GM12878 (cell line): ENCODE measurements around the gene CTR9. TPM values are rescaled to one million over a fixed set of nuclear protein-coding genes. Genes with fewer than 3 reads are reported as not detected.

ENCODE experiments used
- ATAC-seq: fragments of 200-7000 bp; cut with Tn5 transposase; 3 replicates; pipeline ENCODE4 v1.9.1; 2020; ENCODE audit warnings: mild to moderate bottlenecking, moderate library complexity
- BruUV-seq: library from RNA; stranded (reverse); fragments of 400-500 nt; replicated peaks from 2 replicates; lab custom pipeline; 2021; lab: Mats Ljungman, UMichigan
- CTCF ChIA-PET: fragments of 300-600 bp; sonication (Branson Sonifier 250); formaldehyde crosslinking; extraction: SDS; loops from one replicate; lab custom pipeline; 2021; ENCODE audit warnings: inconsistent platforms; lab: Yijun Ruan, JAX
- POLR2A ChIA-PET: fragments of 350-600 bp; formaldehyde crosslinking; extraction: SDS; loops from one replicate; lab custom pipeline; 2021; ENCODE audit warnings: inconsistent platforms; lab: Charles Lee
- RAD21 ChIA-PET: fragments of 300-600 bp; sonication (Branson Sonifier 250); formaldehyde crosslinking; loops from one replicate; lab custom pipeline; 2023; ENCODE audit warnings: antibody characterized with exemption; ENCODE audit not compliant: unreplicated experiment; lab: Charles Lee
- SMC1A ChIA-PET: fragments of 300-600 bp; sonication (Branson Sonifier 250); formaldehyde crosslinking; loops from one replicate; lab custom pipeline; 2023; ENCODE audit not compliant: unreplicated experiment, uncharacterized antibody; lab: Charles Lee
- DNase-seq: peaks from one replicate; pipeline ENCODE4 v3.0.0-alpha.2; 2011; ENCODE audit warnings: low read depth, low spot score
- FAIRE-seq: peaks from 3 replicates; lab custom pipeline; 2011; peaks lifted over from hg19 to GRCh38; lab: Jason Lieb, UNC
- H2AFZ ChIP-seq: 2 replicates; pipeline ENCODE4 v1.6.0; 2011; ENCODE audit warnings: low read depth, low read length, control low read depth; ENCODE audit not compliant: control insufficient read depth
- H3K27ac ChIP-seq: 2 replicates; pipeline ENCODE4 v1.5.1; 2011; ENCODE audit warnings: control low read depth; ENCODE audit not compliant: control insufficient read depth, insufficient read depth
- H3K27me3 ChIP-seq, 2 experiments: replicated peaks in 1 of 2; 2 replicates each; pipeline versions ENCODE4 v1.6.0 to v1.6.1; 2011; ENCODE audit warnings: low read length in 1 of 2; ENCODE audit not compliant: control insufficient read depth in 2 of 2, insufficient read depth in 2 of 2
- H3K36me3 ChIP-seq, 2 experiments: 2 replicates each; pipeline ENCODE4 v1.5.1; 2011; ENCODE audit warnings: low read length in 1 of 2; ENCODE audit not compliant: control insufficient read depth in 2 of 2, insufficient read depth in 2 of 2
- H3K4me1 ChIP-seq: 2 replicates; pipeline ENCODE4 v1.6.1; 2011; ENCODE audit warnings: mild to moderate bottlenecking, low read length, moderate library complexity, mixed read lengths; ENCODE audit not compliant: control insufficient read depth, insufficient read depth
- H3K4me2 ChIP-seq: 2 replicates; pipeline ENCODE4 v1.6.0; 2011; ENCODE audit warnings: control low read depth; ENCODE audit not compliant: control insufficient read depth, insufficient read depth
- H3K4me3 ChIP-seq: fragments of 200-600 bp; sonication (generic); 2 replicates; pipeline ENCODE4 v1.5.1; 2016
- H3K79me2 ChIP-seq: 2 replicates; pipeline ENCODE4 v1.6.0; 2011; ENCODE audit warnings: low read length; ENCODE audit not compliant: control insufficient read depth, insufficient read depth
- H3K9ac ChIP-seq: 2 replicates; pipeline ENCODE4 v1.8.0; 2011; ENCODE audit warnings: low read length, control low read depth, mixed read lengths; ENCODE audit not compliant: control insufficient read depth, insufficient read depth
- H3K9me3 ChIP-seq: replicated peaks from 3 replicates; pipeline ENCODE4 v1.5.1; 2011; ENCODE audit warnings: mild to moderate bottlenecking, low read length; ENCODE audit not compliant: control insufficient read depth, insufficient read depth
- H4K20me1 ChIP-seq: 2 replicates; pipeline ENCODE4 v1.6.0; 2011; ENCODE audit not compliant: control insufficient read depth, insufficient read depth
- ASH2L ChIP-seq: fragments of 300-600, 200-600 bp; sonication (generic); IDR thresholded peaks from 2 replicates; pipeline ENCODE4 v1.6.1; 2017; ENCODE audit warnings: low read depth, mild to moderate bottlenecking, borderline replicate concordance
- CHD1 ChIP-seq: IDR thresholded peaks from 2 replicates; pipeline ENCODE4 v1.6.1; 2012; ENCODE audit warnings: low read depth, low read length, improper control_type of control experiment
- CREB1 ChIP-seq: IDR thresholded peaks from 2 replicates; pipeline ENCODE4 v1.6.1; 2012; ENCODE audit warnings: low read depth, mild to moderate bottlenecking, inconsistent platforms
- CREM ChIP-seq: IDR thresholded peaks from 2 replicates; pipeline ENCODE4 v1.6.1; 2014; ENCODE audit warnings: antibody characterized with exemption, low read depth
- GABPA ChIP-seq: IDR thresholded peaks from 2 replicates; pipeline ENCODE4 v1.6.1; 2014; ENCODE audit warnings: antibody characterized with exemption, low read depth, mild to moderate bottlenecking, inconsistent platforms
- LARP7 ChIP-seq: fragments of 450-650 bp; IDR thresholded peaks from 2 replicates; pipeline ENCODE4 v1.6.1; 2017; ENCODE audit warnings: mild to moderate bottlenecking
- MYB ChIP-seq: fragments of 150-350 bp; IDR thresholded peaks from 2 replicates; pipeline ENCODE4 v1.6.1; 2014; ENCODE audit warnings: mild to moderate bottlenecking, low read depth, low read length, borderline replicate concordance
- SP1 ChIP-seq: IDR thresholded peaks from one replicate; pipeline ENCODE4 v1.6.1; 2011; ENCODE audit warnings: low read depth, low read length
- SREBF1 ChIP-seq: IDR thresholded peaks from 2 replicates; pipeline ENCODE4 v1.6.1; 2012; ENCODE audit warnings: mild to moderate bottlenecking, low read length
- ZZZ3 ChIP-seq: IDR thresholded peaks from 2 replicates; pipeline ENCODE4 v1.6.1; 2011; ENCODE audit warnings: low read depth; ENCODE audit not compliant: control insufficient read depth, insufficient read length
- WGBS: methylation state at CpG from one replicate; pipeline ENCODE4 v1.1.6; 2016; ENCODE audit warnings: low lambda C conversion rate; ENCODE audit not compliant: insufficient replicate concordance, insufficient coverage; ENCODE audit errors: missing lambda C conversion rate; 5-methylcytosine and 5-hydroxymethylcytosine counted together
- in situ Hi-C: fragments of 300-500 bp; cut with MboI; formaldehyde crosslinking; loops from 9 replicates; pipeline ENCODE4 v1.14.3; 2018; ENCODE audit warnings: mixed read lengths
- intact Hi-C: fragments of 100-400 bp; cut with micrococcal nuclease; formaldehyde crosslinking; loops from one replicate; pipeline ENCODE4 v1.14.2; 2022; ENCODE audit not compliant: unreplicated experiment
- polyA plus RNA-seq, 11 experiments: library from polyadenylated mRNA; depleted of rRNA in 4 of 11; unstranded in 6 of 11; stranded (reverse) in 5 of 11; fragments of >200 nt; fragmentation: Nextera tagmentation in 4 of 11; fragmentation: Illumina TruSeq in 1 of 11; extraction: Ambion mirVana in 4 of 11; extraction: Trizol in 1 of 11; gene quantifications; 1 replicate in 1 of 11; 2 replicates in 10 of 11; pipeline versions ENCODE4 v1.2.1 to v1.2.3, GENCODE V29; 2011 to 2016; ENCODE audit warnings: inconsistent platforms in 2 of 11, missing spikeins in 2 of 11, low read depth in 1 of 11
- total RNA-seq, 4 experiments: library from RNA; depleted of rRNA in 3 of 4; stranded (reverse); fragments of >200 nt in 3 of 4; fragmentation: Illumina TruSeq in 1 of 4; extraction: Trizol in 1 of 4; gene quantifications; 2 replicates each; pipeline versions ENCODE4 v1.2.1 to v1.2.3, GENCODE V29; 2013 to 2021
- TF ChIP-seq, protein P1 (sequence below): fragments of 450-650 bp; IDR thresholded peaks from 2 replicates; pipeline ENCODE4 v1.6.1; 2017; ENCODE audit warnings: mild to moderate bottlenecking, moderate library complexity
- TF ChIP-seq, protein P2 (sequence below), 3 experiments: IDR thresholded peaks in 2 of 3; conservative IDR thresholded peaks in 1 of 3; 2 replicates each; pipeline ENCODE4 v1.5.1; 2011; ENCODE audit warnings: low read depth in 3 of 3, low read length in 3 of 3, mild to moderate bottlenecking in 3 of 3, control low read depth in 2 of 3, moderate library complexity in 2 of 3, inconsistent platforms in 1 of 3, mixed read lengths in 1 of 3; ENCODE audit not compliant: control insufficient read depth in 2 of 3, insufficient read depth in 1 of 3; ENCODE audit errors: extremely low read depth in 1 of 3
- TF ChIP-seq, protein P3 (sequence below): fragments of 450-650 bp; formaldehyde crosslinking; IDR thresholded peaks from 2 replicates; pipeline ENCODE4 v1.5.0; 2022; ENCODE audit warnings: mild to moderate bottlenecking, missing genetic modification characterization

The CTR9 gene
- total and polyA plus RNA-seq, 10 of the 15 experiments (the other 5 are each of a cell fraction or from before 2014, with no cell fraction given), result 13.9 to 54.9 (median 28.9) TPM

- ChIA-PET SMC1A (interaction anchor here (0.6 kb wide), 1 partner anchor 54 kb away, joined by 3 read pairs; no protein-coding TSS in a partner anchor), RAD21 (no interaction called here), CTCF (interaction anchor here (0.7 kb wide), 1 partner anchor 315 kb away, joined by 3 read pairs; no protein-coding TSS in a partner anchor), POLR2A (no interaction called here)
- FAIRE-seq (no peak), DNase-seq (no peak), ATAC-seq (no peak)
- H4K20me1 ChIP-seq, result no peaks in the 10 kb centered on the region
- no peak overlapping the region for H2AFZ ChIP-seq
- no TSS peak for BruUV-seq
- no peaks in the 10 kb centered on the region for H3K36me3 ChIP-seq
- no peak overlapping the region for H3K27ac ChIP-seq
- no peaks in the 10 kb centered on the region for H3K79me2 ChIP-seq
- no peaks in the 10 kb centered on the region for H3K4me1 ChIP-seq
- no peaks in the 10 kb centered on the region; a peak in 1 of 4 replicates for H3K27me3 ChIP-seq
- H3K4me2 ChIP-seq, result no peak overlapping the region
- in situ Hi-C loops, result no loop called here
- intact Hi-C loops, result no loop called here
- H3K4me3 ChIP-seq, result no peak overlapping the region
- WGBS, result 36% methylated on average over 9 of the region's 9 CpGs
- no peaks in the 10 kb centered on the region for H3K9me3 ChIP-seq
- no peak overlapping the region for H3K9ac ChIP-seq
- TF ChIP-seq MYB (no peak), ZZZ3 (no peak), LARP7 (no peak), CREB1 (no peak), CHD1 (no peak), SREBF1 (no peak), CREM (no peak), SP1 (no peak), ASH2L (no peak), GABPA (no peak)
- TF ChIP-seq, protein P1, sequence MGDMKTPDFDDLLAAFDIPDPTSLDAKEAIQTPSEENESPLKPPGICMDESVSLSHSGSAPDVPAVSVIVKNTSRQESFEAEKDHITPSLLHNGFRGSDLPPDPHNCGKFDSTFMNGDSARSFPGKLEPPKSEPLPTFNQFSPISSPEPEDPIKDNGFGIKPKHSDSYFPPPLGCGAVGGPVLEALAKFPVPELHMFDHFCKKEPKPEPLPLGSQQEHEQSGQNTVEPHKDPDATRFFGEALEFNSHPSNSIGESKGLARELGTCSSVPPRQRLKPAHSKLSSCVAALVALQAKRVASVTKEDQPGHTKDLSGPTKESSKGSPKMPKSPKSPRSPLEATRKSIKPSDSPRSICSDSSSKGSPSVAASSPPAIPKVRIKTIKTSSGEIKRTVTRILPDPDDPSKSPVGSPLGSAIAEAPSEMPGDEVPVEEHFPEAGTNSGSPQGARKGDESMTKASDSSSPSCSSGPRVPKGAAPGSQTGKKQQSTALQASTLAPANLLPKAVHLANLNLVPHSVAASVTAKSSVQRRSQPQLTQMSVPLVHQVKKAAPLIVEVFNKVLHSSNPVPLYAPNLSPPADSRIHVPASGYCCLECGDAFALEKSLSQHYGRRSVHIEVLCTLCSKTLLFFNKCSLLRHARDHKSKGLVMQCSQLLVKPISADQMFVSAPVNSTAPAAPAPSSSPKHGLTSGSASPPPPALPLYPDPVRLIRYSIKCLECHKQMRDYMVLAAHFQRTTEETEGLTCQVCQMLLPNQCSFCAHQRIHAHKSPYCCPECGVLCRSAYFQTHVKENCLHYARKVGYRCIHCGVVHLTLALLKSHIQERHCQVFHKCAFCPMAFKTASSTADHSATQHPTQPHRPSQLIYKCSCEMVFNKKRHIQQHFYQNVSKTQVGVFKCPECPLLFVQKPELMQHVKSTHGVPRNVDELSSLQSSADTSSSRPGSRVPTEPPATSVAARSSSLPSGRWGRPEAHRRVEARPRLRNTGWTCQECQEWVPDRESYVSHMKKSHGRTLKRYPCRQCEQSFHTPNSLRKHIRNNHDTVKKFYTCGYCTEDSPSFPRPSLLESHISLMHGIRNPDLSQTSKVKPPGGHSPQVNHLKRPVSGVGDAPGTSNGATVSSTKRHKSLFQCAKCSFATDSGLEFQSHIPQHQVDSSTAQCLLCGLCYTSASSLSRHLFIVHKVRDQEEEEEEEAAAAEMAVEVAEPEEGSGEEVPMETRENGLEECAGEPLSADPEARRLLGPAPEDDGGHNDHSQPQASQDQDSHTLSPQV, result no peak
- TF ChIP-seq, protein P2, sequence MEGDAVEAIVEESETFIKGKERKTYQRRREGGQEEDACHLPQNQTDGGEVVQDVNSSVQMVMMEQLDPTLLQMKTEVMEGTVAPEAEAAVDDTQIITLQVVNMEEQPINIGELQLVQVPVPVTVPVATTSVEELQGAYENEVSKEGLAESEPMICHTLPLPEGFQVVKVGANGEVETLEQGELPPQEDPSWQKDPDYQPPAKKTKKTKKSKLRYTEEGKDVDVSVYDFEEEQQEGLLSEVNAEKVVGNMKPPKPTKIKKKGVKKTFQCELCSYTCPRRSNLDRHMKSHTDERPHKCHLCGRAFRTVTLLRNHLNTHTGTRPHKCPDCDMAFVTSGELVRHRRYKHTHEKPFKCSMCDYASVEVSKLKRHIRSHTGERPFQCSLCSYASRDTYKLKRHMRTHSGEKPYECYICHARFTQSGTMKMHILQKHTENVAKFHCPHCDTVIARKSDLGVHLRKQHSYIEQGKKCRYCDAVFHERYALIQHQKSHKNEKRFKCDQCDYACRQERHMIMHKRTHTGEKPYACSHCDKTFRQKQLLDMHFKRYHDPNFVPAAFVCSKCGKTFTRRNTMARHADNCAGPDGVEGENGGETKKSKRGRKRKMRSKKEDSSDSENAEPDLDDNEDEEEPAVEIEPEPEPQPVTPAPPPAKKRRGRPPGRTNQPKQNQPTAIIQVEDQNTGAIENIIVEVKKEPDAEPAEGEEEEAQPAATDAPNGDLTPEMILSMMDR (IDR thresholded peaks at IDR 0.05 in 2 of 3, conservative IDR thresholded peaks at IDR 0.05 in 1 of 3; ENCODE audit: control insufficient read depth in 2 of 3, extremely low read depth in 1 of 3, insufficient read depth in 1 of 3, low read depth in 3 of 3, low read length in 3 of 3), result no peak
- TF ChIP-seq, protein P3, sequence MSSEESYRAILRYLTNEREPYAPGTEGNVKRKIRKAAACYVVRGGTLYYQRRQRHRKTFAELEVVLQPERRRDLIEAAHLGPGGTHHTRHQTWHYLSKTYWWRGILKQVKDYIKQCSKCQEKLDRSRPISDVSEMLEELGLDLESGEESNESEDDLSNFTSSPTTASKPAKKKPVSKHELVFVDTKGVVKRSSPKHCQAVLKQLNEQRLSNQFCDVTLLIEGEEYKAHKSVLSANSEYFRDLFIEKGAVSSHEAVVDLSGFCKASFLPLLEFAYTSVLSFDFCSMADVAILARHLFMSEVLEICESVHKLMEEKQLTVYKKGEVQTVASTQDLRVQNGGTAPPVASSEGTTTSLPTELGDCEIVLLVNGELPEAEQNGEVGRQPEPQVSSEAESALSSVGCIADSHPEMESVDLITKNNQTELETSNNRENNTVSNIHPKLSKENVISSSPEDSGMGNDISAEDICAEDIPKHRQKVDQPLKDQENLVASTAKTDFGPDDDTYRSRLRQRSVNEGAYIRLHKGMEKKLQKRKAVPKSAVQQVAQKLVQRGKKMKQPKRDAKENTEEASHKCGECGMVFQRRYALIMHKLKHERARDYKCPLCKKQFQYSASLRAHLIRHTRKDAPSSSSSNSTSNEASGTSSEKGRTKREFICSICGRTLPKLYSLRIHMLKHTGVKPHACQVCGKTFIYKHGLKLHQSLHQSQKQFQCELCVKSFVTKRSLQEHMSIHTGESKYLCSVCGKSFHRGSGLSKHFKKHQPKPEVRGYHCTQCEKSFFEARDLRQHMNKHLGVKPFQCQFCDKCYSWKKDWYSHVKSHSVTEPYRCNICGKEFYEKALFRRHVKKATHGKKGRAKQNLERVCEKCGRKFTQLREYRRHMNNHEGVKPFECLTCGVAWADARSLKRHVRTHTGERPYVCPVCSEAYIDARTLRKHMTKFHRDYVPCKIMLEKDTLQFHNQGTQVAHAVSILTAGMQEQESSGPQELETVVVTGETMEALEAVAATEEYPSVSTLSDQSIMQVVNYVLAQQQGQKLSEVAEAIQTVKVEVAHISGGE (CRISPR knock-in tag), result no peak
These were observed 34.3 kb upstream of the CTR9 start for GRCh38 chr11:10716543-10717259.
